NB4 (cell line): ENCODE data around the gene PPP1CA.

Experiments
- CTCF ChIP-seq: IDR thresholded peaks from one replicate; pipeline ENCODE4 v1.5.1; 2012; ENCODE audit warnings: low read depth, low read length
- POLR2A ChIP-seq: IDR thresholded peaks from 2 replicates; pipeline ENCODE4 v1.6.1; 2011; ENCODE audit warnings: mild to moderate bottlenecking; ENCODE audit not compliant: insufficient read length; ENCODE audit errors: extremely low read depth

- TF ChIP-seq CTCF (no peak), POLR2A (no peak)
Measured at GRCh38 chr11:67367761-67368227, 33.9 kb downstream of the PPP1CA start.
